GM18511 (cell line): Measurements from ENCODE around the gene ETNPPL.

Experiments used
- ATAC-seq: cut with Tn5 transposase; IDR thresholded peaks from one replicate; pipeline ENCODE4 v1.9.1; 2021; ENCODE audit warnings: mild to moderate bottlenecking, moderate library complexity; ENCODE audit not compliant: unreplicated experiment

Gene ETNPPL

DNA sequence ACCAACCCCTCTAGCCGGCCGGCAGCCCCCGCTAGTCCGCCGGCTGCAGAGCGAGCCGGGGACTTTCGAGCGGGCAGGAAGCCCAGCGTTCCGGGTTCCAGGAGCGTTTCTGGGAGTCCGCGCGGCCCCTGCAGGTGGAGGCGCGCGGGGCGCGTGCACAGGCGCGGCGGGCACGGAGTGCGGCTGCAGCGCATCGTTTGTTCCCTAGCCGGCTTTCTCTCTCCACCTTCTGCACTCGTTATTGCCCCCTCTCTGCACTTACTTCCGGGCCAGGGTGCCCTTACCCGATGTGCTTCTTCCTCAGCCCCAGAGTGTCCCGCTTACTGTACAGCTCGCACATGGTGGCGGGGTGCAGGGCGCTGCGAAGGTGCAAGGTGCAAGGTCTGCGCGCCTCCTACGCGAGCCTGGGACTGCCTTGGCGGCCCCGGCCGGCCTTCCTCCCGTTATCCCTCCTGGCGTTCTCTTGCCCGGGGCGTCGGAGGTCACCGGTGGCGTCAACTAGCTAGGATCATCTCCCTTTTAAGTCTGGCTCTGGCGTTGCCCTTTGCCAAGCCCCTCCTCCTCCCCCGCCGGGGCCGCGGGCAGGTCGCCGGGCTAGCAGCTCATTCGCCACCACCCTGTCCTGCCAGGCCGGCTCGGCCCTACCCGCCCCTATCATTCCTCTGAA lies at the start of gene ETNPPL:
ETNPPL (minus strand) TSS at position 495 of the 667 bp plus-strand sequence; CDS start at position 340, 155 bp downstream.
- no peak for ATAC-seq

DNA sequence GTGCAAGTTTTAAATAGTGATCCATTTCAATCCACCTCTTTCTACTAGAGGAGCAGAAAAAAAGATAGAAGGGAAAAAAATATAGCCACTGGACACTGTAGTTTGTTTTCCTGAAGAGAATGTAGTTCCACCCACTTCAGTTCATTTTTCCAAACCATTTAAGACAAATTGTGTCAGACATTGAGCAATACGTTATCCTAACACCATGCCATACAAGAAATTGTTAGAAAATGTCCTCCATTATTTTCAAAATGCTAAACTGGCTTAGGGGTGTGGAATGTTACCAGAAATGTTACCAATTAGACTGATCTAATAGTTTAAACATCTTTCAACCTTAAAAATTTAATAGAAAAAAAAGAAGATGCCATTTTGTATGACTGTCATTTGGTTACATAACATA lies 48.6 kb upstream of the ETNPPL start:
- no peak for ATAC-seq

DNA sequence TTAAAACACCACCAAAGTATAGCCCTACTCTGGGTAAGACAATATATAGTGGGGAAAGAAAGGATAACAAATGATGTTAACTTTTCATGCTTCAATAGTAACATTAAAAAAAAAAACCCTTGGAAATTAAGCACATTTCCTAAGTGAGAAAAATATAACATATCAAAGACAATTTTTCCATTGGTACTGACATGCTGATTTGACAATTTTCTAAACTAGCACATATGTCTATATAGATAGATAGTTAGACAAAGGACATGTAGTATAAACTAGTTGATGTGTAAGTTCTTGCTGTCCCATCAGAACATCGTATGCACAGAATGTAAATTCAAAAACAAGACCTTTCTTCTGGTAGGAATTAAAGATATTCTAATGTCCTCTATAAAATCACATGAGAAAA lies 47.2 kb upstream of the ETNPPL start:
- no peak for ATAC-seq

DNA sequence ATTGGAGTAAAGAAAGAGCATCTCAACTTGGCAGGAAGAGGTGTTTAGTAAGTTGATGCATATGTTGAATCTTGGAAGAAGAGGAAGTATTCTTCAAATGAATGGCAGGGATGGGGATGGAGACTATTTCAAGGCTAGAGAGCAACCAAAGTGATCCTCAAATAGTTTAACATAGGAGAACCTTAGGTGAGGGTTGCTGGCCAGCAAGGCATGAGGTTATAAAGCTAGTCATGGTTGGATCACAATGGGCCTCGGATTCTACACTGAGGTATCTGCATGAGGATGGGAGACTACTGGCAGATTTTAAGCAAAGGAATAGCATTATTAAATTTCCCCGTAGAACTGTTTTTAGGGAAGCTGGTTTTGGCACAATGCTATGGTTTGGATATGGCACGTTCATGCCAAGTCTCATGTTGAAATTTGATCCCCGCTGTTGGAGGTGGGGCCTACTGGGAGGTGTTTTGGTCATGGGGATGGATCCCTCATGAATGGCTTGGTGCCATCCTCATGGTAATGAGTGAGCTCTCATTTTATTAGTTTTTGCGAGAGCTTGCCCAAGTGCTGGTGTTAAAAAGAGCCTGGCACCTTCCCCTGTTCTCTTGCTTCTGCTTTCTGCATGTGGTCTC lies 41.9 kb upstream of the ETNPPL start:
- ATAC-seq = no peak

DNA sequence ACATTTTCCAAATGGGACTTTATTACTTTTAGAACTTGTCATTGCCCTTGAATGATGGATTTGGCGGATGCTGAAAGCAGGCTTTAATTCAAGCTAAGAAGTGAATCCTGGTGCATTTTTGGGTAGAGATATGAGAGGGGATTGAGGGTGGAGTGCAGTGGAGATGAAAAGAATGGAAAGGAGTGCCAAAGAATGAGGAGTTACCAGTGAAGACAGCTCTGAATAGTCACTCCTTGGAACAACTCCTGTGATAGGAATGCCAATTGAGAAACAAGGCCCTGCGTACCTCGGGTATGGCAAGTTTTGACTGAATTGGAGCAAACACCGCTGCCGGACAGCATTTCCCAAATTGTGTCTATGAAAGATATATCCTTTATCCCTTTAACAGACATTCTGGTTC lies 36.5 kb upstream of the ETNPPL start:
- no peak for ATAC-seq

DNA sequence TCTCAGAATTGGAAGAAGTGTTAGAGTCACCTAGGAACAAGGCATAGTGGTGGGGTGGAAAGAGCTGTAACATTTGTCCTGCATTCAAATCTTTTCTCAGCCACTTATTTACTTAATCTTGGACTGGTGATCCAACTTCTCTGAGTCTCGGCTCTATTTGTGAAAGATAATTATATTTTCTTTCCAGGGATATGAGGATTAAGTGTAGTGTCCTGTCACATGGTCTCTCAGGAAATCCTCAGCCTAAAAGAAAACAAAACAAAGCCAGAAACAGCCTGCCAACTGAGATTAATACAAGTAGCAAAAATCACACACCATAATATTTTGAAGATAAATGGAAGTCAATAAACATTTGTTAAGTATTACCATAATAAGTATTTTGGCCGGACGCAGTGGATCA lies 33.3 kb upstream of the ETNPPL start:
- ATAC-seq = no peak

DNA sequence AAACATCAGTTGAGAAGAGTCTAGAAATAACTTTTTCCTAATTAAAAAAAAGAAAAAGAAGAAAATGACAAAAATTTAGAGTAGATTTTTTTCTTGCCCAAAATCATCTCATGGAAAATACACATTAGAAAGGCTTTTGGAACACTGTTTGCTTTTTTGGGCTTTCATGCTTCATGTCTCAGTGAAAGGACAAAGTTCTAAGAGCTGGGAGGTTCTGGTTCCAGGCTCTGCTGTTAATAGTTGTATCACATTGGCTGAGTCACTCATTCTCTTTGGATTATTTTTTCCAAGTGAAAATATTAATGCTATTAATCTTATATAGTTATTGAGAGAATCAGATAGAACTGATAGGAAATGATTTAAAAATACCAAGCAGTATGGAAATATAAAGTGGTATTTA lies 32.9 kb upstream of the ETNPPL start:
- no peak for ATAC-seq

DNA sequence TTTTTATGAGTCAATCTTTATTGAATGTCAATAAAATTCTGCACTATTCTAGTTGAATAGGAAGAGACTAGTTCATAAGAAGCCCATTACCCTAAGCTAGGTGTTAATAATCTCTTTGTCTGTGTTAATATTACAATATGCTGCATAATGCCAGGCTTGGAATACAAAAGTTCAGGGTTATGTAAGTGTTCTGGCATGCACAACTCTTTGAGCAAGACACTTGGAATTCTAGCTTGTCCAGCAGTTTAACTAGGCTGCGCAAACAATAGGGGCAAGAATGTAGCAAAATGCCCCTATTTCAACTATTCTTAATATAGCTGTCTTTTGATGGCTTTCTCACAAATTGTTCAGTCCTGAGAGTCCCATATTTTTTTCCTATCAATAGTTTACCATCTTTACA lies 31.3 kb upstream of the ETNPPL start:
- ATAC-seq = no peak

DNA sequence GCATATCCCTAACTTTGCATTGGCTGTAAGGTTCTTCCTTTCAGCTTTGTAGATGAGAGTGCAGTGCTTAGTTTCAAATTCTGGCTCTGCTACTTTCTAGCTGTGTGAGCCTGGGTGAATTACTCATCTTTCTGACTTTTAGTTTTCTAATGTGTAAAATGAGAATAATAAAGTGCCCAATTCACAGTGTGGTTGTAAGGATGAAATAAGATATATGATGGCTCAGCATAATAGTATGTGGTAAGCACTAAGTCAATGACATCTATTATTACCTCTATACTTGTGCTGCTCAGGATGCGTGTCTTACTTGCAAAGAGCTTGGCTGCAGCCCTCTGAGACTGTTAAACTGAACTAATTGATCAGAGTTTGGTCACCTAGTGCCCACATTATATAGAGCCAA lies 30.6 kb upstream of the ETNPPL start:
- ATAC-seq = no peak

DNA sequence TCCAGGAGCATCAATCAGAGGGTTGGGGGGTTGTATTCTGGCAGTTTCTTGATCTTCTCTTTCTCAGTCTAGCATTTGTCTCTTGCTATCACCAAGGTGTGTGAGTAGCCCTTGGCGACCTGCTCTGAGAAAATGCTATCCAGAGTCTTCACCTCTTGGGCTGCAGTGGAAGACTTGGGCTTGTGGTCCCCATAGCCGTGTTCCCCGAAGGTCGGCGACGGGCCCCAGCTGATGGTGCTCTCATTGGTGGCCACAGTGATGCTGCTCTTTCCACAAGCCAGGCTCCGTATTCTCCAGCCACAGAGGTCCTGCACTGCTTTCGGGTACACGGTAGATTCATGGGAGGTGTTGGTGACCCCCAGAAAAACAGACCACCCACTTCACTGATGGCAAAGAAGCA lies 25.9 kb upstream of the ETNPPL start:
- ATAC-seq = no peak

DNA sequence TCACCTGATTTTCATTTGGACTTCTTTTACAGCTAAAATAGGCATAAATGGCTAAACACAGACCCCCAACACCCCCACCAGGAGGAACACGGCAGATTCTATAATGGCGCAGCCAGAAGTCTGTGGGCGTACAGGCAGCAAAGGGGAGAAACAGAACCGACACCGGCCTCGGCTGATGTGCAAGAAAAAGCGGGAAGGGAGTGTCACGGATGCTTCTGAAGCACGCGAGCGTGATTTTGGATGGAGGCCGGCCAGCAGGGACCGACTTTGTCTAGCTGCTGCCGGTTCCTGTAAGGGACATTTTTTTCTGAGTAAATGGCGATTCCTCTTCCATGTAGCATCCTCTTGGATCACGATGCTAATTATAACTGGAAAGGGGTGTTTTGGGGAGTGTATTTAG lies 24.9 kb upstream of the ETNPPL start:
- no peak for ATAC-seq

DNA sequence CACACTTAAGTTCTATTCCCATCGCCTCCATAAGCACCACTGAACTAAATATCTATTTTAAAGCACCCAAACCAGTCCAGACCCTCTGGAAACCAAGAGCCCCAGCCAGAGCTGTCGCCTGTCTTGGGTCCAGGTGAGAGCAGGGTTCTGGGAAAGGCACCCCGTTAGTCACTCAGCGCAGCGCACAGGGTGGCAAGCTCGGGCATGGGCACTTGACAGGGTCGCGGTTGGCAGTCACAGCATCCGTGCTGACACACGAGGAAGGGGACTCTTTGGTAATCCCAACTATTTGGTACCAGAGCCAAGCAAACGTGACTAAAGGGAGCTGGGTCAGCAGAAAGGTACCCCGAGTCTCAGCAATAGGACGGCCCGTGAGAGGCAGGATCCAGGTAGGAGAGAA lies 24.3 kb upstream of the ETNPPL start:
- no peak for ATAC-seq

DNA sequence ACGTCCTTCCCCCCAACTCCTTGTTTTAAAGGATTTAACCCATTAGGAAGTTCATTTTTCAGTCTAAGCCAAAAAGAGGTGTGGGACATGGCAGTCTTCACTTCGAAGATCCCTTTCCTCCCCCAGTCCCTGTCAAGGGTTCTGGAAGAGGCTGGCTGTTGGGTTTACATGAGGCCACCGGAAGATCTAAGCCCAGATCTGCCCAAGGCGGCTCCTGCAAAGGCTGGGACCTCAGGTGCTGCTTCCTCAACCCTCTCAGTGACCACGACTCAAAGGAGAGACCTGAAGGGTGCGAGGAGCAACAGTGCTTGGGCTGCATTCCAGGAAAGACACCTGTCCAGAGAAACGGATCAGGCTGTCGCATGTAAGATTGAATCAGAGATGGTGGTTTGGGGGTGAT lies 23.5 kb upstream of the ETNPPL start:
- no peak for ATAC-seq

DNA sequence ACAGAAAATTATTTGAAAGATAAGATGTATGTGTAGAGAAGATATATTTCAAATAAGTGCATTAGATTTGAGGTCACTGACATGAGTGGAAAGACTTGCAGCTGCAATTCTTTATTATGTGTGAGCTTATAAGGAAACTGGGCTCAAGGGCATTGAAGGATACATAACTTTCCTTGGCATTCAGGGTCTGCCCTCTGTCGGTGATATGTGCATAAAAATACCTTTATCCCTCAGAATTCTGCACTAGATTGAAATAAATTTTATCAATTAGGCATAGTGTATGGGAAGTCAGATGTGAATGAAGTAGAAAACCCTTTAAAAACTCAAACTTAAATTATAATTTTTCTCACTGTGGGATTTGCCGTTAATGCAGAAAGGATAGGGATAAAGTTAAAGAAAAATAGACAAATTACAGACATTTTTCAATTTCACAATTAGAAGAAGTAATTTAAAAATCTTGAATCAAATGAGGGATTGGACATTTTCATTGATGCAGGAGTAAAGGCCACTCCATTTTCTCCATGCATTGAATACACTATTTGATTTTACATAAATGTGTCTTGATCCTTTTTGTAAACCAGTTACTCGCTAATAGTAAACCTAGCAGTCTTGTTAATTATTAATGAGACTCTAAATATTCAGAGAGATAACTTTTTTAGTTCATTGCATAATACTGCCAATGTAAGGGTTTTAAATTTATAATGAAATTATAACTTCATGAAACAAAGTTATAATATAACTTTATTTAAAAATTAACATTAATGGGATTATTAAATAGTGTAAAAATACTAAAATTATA lies 21.0 kb upstream of the ETNPPL start:
- ATAC-seq = no peak

DNA sequence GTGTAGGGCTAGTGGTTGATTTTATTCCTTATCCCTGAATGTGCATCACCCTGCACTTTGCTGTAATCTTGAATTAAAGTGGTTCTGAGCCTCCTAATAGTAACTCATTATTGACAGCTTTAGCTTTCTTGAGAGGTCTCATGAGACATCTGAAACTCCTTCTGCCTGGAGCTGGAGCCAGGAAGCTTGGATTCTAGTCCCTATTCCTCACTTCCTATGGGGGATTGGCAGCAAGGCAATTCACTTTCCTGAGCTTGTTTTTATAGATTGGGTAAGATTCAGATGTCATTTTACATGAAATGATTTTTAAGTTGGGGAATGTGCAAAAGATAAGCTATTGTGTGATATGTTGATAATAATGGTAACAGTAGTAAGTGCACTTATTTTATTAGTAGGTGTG lies 17.1 kb upstream of the ETNPPL start:
- no peak for ATAC-seq

DNA sequence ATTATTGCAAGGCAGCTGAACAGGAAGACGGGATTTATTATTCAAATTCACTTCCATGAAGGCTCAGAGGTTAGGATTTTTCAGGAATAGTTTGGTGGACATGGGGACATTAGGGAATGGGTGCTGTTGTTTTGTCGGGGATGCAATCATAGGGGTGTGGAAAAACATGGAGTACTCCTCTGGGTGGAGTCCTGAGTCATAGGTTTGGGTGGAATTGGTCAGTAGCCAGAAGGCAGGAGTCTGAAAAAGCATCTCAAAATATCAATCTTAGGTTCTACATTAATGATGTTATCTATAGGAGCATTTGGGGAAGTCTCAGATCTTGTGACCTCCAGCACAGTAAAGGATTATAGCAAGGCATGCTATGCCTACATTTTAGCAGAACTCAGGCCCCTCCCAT lies 14.5 kb upstream of the ETNPPL start:
- no peak for ATAC-seq

DNA sequence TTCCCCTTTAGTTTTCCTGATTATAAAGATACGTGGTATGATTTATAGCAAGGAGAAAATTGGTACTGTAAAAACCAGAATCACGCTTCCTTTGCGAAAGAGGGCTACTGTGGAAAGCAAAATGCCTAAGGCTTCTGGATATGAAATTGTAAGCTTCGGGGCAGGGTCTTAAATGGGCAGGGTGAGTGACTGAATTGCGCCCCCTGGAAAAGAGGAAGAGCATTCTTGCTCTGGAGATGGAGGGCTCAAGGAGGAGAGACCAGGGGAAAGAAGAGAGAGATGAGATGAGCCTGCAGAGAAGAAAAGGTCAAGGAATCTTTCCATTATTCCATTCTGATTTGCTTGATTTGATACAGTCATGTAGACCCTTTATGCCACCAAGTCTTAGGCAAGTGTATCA lies 13.1 kb upstream of the ETNPPL start:
- ATAC-seq = no peak

DNA sequence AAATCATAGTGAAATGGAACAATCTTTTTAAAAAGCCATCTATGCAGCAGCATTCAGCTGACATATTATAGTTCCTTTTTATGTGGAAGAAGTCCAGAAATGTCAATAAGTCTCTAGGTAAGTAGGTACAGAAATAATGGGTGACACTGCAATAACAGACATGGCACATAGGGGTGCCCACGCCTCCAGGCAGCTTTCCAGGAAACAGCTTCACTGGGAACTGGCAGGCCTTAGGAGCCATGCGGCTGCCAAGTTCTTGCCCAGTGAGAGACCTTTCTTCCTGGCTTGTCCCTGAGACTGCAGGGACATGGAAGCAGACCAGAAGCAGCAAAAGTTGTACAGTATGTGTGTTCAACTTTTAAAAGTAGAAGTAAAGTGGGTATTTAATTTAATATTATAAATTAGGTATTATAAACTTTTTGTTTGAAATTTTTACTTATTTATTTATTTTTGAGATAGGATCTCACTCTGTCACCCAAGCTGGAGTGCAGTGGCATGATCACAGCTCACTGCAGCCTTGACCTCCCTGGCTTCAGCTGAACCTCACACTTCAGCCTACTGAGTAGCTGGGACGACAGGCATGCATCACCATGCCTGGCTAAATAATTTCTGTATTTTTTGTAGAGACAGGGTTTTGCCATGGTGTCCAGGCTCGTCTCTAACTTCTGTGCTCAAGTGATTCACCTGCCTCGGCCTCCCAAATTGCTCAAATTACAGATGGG lies 12.1 kb upstream of the ETNPPL start:
- no peak for ATAC-seq

DNA sequence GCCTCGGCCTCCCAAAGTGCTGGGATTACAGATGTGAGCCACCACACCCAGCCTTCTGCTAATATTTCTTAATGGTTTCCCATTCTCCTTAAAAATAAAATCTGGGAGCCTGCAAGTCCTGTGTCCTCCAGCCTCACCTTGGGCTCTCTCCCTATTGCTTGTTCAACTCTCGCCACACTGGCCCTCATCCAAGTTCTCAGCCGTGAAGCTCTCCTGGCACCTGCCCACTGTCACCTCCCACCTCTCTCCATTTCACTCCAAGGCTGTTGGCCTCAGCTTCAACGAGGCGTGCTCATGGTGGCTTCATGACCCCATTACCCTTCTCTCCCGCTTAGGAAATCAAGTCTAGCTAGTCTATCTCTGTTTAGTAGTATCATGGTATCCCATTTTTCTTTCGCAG lies 9.5 kb upstream of the ETNPPL start:
- ATAC-seq = no peak

DNA sequence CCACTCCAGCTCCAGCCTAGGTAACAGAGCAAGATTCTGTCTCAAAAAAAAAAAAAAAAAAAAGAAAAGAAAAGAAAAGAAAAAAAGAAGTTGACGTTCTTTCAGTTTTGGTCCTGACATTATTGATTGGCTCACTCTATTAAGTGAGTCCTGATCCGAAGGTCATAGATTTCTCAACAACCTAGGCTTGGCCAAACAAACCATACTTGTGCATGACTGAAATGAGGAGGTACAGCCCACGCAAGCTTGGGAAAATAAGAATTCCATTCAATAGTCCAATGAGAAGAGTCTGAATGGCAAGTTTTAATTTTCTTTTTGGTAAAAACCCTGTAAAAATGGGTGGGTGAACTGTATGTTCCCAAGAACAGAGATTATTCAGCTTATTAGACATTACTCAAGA lies 3.2 kb upstream of the ETNPPL start:
- ATAC-seq = no peak

DNA sequence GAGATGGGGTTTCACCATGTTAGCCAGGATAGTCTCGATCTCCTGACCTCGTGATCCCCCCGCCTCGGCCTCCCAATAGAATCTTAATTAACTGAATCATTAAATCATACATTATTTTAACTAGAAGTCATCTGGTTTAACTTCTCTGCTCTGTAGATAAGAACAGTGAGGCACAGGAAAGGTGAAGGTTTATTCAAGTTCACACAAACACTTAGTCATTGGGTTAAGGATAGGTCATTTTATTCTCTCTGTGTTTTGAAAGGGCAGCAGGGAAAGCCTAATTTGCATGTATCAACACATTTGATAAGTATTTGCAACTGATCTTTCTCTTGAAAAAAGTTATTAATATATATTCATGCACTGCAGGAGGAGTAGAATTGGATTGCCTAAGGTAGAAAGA lies 1.1 kb upstream of the ETNPPL start:
- ATAC-seq = no peak

DNA sequence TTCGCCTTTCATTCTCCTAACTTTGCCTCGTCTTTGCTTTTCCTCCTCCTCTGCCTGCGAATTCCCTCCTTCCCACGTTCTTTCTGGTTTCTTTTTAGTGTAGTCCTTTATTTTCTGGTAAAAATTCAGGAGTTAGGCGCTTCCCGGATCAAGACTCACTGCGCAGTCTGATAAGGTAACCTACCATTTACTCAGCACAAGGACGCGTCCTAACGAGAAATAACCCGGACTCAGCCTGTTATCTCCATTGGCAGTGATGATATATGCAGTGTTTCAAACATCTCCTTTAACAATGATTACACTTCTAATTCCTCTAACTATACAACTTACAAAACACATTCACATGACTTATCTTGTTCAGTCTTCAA lies 357 bp upstream of the ETNPPL start:
- ATAC-seq = no peak
